ENCODE data around the gene GTF2A2.

DNA sequence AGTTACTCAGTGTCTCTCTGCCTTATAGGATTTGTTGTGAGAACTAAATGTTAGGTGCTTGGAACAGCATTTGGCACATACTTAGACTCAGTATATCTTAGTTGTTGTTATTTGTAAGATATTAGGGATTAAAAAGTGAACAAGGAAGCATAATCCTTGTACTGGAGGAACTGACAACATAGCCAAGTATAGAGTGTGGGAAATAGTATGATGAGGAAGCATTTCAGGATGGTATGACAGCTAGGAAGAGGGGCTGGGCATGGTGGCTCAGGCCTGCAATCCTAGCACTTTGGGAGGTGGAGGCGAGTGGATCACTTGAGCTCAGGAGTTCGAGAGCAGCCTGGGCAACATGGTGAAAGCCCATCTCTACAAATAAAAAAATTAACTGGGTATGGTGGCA lies 62.3 kb downstream of the GTF2A2 start:
- TF ChIP-seq, protein P1, sequence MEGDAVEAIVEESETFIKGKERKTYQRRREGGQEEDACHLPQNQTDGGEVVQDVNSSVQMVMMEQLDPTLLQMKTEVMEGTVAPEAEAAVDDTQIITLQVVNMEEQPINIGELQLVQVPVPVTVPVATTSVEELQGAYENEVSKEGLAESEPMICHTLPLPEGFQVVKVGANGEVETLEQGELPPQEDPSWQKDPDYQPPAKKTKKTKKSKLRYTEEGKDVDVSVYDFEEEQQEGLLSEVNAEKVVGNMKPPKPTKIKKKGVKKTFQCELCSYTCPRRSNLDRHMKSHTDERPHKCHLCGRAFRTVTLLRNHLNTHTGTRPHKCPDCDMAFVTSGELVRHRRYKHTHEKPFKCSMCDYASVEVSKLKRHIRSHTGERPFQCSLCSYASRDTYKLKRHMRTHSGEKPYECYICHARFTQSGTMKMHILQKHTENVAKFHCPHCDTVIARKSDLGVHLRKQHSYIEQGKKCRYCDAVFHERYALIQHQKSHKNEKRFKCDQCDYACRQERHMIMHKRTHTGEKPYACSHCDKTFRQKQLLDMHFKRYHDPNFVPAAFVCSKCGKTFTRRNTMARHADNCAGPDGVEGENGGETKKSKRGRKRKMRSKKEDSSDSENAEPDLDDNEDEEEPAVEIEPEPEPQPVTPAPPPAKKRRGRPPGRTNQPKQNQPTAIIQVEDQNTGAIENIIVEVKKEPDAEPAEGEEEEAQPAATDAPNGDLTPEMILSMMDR (IDR thresholded peaks at IDR 0.05; ENCODE audit: poor library complexity, severe bottlenecking): no peak
- no peak for TF ChIP-seq TAF1 (IDR thresholded peaks at IDR 0.05; ENCODE audit: low read depth)

All from neural cell (in vitro differentiated cells).